Body of pancreas (tissue), 4 donors: Measurements from ENCODE around the gene BMP6.

ENCODE experiments used
- POLR2A ChIP-seq, 3 donors: fragments of 450-650 bp; IDR thresholded peaks; one replicate each; pipeline ENCODE4 v1.6.1; 2016; ENCODE audit warnings: antibody characterized with exemption in 3 of 3, mild to moderate bottlenecking in 2 of 3
- TF ChIP-seq, protein P1 (sequence below), 7 experiments: fragments of 450-650 bp in 4 of 7; fragments of 200-600 bp in 3 of 7; sonication (generic) in 3 of 7; IDR thresholded peaks; one replicate each; pipeline ENCODE4 v1.5.1; 2016 to 2019; ENCODE audit warnings: antibody characterized with exemption in 7 of 7

DNA sequence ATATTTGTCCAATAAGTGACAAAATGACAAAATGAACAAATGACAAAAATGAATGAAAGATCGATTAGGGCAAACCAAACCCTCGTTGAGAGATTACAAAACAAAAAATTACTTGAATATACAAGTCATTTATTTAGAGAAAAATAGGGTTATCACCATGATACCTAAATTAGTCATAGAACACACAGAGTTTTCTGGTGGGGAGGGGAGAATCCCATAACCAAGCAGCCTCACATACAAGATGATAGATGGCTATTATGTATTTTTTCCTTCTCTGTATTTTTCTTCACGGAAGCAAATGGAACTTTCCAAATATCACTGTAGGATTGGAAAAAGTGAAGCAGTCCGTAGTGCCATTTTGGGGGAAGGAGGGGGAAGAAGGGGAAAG lies 28.5 kb upstream of the BMP6 start:
- TF ChIP-seq, protein P1, sequence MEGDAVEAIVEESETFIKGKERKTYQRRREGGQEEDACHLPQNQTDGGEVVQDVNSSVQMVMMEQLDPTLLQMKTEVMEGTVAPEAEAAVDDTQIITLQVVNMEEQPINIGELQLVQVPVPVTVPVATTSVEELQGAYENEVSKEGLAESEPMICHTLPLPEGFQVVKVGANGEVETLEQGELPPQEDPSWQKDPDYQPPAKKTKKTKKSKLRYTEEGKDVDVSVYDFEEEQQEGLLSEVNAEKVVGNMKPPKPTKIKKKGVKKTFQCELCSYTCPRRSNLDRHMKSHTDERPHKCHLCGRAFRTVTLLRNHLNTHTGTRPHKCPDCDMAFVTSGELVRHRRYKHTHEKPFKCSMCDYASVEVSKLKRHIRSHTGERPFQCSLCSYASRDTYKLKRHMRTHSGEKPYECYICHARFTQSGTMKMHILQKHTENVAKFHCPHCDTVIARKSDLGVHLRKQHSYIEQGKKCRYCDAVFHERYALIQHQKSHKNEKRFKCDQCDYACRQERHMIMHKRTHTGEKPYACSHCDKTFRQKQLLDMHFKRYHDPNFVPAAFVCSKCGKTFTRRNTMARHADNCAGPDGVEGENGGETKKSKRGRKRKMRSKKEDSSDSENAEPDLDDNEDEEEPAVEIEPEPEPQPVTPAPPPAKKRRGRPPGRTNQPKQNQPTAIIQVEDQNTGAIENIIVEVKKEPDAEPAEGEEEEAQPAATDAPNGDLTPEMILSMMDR (IDR thresholded peaks at IDR 0.05) = no peak
- no peak for TF ChIP-seq POLR2A (IDR thresholded peaks at IDR 0.05)
